ENCODE data around the gene TAF3. TPM values are rescaled to one million over a fixed set of nuclear protein-coding genes. Genes with fewer than 3 reads are reported as not detected.

TAF3 gene
- total RNA-seq, 1 donor = 2.2 TPM

DNA sequence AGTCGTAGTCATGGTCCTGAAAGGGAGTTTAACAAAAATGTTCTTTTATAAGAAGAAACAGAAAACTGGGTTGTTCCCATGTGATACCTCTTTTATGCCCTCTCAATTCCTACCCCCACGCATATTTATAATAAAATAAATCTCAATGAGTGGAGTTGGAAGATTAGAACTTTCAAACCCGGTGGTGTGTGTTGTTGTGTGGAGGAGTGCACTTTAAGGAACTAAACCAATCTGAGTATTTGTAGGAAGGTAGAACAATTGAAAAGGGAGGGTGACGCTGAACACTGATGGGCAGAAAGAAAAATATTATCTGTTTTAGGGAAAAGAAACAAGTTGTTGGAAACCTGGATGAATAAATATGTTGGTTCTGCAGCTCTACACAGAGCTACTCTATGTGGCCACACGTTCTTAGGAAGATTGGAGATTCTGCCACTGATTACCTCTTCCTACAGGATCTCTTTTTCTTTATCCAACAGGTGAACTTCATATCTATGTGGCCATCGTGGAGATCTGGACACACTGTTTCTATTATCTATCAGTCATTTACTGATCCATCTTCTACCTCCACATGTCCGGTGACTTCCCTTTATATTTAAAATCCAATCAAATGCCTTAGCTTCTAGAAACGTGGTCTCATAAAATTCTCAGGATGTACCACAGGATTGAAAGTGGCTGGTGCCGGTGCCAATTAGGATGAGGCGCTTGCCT lies 223.1 kb downstream of the TAF3 start:
- no peak for DNase-seq (ENCODE audit: low read depth)
- TF ChIP-seq, protein P1, sequence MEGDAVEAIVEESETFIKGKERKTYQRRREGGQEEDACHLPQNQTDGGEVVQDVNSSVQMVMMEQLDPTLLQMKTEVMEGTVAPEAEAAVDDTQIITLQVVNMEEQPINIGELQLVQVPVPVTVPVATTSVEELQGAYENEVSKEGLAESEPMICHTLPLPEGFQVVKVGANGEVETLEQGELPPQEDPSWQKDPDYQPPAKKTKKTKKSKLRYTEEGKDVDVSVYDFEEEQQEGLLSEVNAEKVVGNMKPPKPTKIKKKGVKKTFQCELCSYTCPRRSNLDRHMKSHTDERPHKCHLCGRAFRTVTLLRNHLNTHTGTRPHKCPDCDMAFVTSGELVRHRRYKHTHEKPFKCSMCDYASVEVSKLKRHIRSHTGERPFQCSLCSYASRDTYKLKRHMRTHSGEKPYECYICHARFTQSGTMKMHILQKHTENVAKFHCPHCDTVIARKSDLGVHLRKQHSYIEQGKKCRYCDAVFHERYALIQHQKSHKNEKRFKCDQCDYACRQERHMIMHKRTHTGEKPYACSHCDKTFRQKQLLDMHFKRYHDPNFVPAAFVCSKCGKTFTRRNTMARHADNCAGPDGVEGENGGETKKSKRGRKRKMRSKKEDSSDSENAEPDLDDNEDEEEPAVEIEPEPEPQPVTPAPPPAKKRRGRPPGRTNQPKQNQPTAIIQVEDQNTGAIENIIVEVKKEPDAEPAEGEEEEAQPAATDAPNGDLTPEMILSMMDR (IDR thresholded peaks at IDR 0.05; ENCODE audit: insufficient read depth, low read depth, low read length) = no peak
- H3K4me3 ChIP-seq (ENCODE audit: low read depth, low read length) = no peak overlapping the region

DNA sequence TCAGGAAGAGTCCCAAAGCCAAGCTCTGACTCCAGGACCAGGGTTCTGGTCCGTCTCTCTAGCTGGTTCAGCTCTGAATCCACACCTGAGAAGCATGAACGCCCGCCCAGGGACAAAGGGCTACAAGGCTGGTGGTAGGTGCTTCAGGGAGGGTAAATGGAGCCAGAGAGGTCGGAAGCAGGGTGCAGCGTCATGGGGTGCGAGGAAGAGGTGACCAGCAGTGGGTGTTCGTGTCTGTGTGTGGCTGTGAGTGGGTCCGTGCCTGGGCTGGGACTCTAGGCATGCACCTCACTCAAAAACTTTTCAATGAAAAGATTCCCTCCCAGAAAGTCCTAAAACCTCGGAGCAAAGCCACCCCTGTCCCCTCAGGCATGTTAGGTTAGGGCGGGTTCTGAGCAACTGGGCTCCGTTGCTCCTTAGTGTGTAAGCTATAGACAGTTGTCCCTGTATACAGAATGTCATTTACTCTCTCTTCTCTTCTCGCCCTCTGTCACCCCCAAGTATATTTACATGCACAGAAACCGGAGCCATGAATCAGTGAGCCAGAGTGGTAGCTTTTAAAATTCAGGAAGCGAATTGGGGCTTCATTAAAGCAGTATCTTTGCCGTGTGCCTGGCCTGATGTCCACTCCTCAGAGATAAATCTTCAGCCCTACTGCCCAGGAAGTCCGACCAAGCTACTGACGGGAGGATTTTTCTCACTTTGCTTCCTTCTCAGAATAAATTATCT lies 223.9 kb downstream of the TAF3 start:
- DNase-seq (ENCODE audit: low read depth) = no peak
- no peak overlapping the region for H3K4me3 ChIP-seq (ENCODE audit: low read depth, low read length)
- TF ChIP-seq, protein P1 (IDR thresholded peaks at IDR 0.05; ENCODE audit: insufficient read depth, low read depth, low read length) = no peak

DNA sequence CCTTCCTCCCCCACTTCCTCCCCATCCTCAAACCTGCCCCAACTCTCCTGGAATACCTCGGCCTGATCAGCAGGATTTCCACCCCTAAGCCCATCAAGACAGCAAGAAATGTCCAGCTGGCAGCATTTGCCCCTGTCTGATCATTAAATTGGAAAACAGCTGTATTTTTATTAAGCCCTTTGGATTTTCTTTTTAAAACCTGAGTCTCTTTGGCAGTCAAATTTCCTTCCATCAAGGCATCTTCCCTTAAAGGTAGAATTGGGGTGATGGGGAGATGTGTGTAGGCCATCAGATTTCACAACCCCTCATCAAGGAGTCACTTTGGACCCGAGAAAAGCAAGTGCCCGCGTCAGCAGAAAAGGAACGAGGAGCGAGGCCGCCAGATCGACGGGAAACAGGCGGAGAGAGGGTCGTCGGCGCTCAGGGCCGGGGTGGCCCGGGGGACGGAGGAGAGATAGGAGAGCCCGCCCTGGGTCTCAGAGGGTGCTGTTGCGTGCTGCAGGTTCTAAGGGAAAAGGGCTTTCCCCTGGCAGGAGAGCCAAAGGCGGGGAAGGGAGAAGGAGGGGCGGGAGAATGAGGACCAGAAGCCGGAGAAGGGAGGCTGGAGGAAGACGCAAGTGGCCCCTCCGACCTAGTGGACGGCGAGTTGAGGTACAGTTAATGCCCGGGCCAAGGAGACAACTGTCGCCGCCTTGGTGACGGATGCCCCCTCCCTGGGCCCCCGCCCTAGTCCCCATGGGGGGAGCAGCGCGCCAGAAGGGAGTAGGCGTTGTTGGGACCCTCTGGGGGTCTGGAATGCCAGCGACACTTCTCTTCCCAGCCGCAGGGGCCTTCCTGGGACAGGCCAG lies 224.6 kb downstream of the TAF3 start:
- no peak overlapping the region for H3K4me3 ChIP-seq (ENCODE audit: low read depth, low read length)
- DNase-seq (ENCODE audit: low read depth) = no peak
- TF ChIP-seq, protein P1 (IDR thresholded peaks at IDR 0.05; ENCODE audit: insufficient read depth, low read depth, low read length) = no peak

DNA sequence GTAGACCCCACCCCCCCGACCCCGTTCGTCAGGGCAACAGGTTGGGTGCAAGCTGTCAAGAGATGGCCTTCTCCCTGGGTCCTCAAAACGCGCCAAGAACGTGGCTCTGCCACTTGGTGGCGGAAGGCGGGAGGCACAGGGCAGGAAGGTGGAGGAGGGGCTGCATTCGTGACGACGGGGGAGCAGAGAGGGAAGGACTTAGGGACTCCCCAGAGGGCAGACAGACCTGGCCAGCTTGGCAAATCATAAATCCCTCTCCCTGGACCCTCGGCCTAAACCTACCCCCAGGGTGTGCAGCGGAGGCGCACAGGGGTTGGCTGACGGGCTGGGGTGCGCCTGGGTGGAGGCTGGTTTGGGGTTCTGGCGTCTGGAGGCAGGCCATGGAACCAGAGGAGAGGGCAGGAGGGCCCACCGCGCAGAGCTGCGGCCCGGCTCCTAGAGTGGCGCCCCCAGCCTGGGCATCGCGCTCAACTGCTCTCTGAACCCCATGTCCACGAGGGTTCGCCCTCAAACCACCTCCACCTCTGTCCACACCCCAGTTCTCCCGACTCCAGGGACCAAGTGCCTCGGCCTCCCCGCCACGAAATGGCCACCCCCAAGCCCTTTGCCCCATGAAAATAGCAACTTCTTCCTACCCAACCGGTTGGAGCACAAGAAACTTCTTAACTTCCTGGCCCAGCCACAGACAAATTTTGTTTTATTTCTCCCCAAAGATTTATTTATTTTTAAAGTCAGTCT lies 225.4 kb downstream of the TAF3 start:
- no peak overlapping the region for H3K4me3 ChIP-seq (ENCODE audit: low read depth, low read length)
- DNase-seq (ENCODE audit: low read depth) = no peak
- TF ChIP-seq, protein P1 (IDR thresholded peaks at IDR 0.05; ENCODE audit: insufficient read depth, low read depth, low read length) = no peak

DNA sequence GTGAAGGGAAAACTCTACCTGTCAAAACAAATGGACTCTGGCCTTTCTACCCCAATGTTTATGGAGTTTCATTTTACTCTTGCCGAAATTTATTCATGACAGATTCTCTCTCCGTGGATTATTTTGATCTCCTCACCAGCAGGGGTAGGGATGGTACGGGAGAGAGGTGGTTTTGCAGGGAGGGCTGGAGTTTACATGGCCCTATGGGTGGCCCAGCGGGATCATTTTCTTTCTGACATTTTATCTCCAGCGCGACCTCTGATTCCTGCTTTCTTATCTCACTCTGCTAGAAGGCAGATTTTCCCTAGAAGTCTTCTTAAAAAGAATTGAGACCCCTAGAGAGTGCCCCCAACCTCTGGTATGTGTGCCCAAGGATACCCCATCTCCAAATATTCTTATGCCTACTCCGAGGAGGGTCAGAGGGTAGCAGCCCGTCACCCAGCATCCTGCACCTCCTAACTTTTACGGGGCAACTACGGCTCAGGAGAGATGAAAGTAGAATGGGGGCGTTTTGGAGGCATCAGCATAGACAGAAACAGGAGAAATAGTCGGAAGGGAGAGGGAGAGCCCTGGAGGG lies 226.1 kb downstream of the TAF3 start:
- no peak for DNase-seq (ENCODE audit: low read depth)
- TF ChIP-seq, protein P1 (IDR thresholded peaks at IDR 0.05; ENCODE audit: insufficient read depth, low read depth, low read length) = no peak
- H3K4me3 ChIP-seq (ENCODE audit: low read depth, low read length) = no peak overlapping the region

Data from fibroblast of villous mesenchyme (primary cell).